Neuron (in vitro differentiated cells): Measurements from ENCODE around the gene SNTG2.
"Not testable (repeated sequence)": the region's sequence is repeated elsewhere in the genome, so short reads cannot be mapped to it uniquely, and the experiment has no call there.

ENCODE experiments used
- H2AFZ ChIP-seq: one replicate; pipeline ENCODE4 v1.6.1; 2013; ENCODE audit warnings: low read depth, mild to moderate bottlenecking, inconsistent platforms, low read length, moderate library complexity
- H3K27me3 ChIP-seq: one replicate; pipeline ENCODE4 v1.6.1; 2013; ENCODE audit warnings: low read length; ENCODE audit not compliant: insufficient read depth
- H3K36me3 ChIP-seq: one replicate; pipeline ENCODE4 v1.6.1; 2013; ENCODE audit warnings: low read length; ENCODE audit not compliant: insufficient read depth
- H3K4me1 ChIP-seq: one replicate; pipeline ENCODE4 v1.6.1; 2013; ENCODE audit warnings: low read length; ENCODE audit not compliant: insufficient read depth
- H3K4me3 ChIP-seq: 2 replicates; pipeline ENCODE4 v1.5.1; 2013; ENCODE audit warnings: mild to moderate bottlenecking, low read length, moderate library complexity
- H3K9me3 ChIP-seq: one replicate; pipeline ENCODE4 v1.6.1; 2013; ENCODE audit warnings: low read length

Gene SNTG2

DNA sequence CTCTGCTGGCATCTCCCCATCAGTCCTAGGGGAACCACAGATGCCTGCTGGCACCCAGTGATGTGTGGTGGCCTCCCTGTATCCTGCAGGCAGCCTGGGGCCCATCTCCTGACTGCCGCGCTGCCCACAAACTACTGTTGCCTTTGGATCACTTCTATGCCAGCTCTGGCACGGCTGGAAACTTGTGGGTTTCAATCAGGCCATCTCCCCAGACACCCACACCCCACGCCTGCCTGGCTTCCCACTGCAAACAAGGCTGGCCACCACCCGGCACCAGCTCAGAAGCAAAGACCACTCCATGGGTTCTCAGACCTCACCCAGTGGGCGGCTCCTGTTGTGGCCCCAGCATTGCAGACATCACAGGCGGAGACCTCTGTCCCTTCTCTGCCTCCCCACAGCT is 447.5 kb downstream of the SNTG2 start:
- Histone ChIP-seq H3K27me3 (peaks cover 5% of the 10 kb centered on the region), H3K4me1 (no peaks in the 10 kb centered on the region), H3K4me3 (no peak overlapping the region), H3K9me3 (no peaks in the 10 kb centered on the region), H3K36me3 (no peaks in the 10 kb centered on the region), H2AFZ (no peak overlapping the region)

DNA sequence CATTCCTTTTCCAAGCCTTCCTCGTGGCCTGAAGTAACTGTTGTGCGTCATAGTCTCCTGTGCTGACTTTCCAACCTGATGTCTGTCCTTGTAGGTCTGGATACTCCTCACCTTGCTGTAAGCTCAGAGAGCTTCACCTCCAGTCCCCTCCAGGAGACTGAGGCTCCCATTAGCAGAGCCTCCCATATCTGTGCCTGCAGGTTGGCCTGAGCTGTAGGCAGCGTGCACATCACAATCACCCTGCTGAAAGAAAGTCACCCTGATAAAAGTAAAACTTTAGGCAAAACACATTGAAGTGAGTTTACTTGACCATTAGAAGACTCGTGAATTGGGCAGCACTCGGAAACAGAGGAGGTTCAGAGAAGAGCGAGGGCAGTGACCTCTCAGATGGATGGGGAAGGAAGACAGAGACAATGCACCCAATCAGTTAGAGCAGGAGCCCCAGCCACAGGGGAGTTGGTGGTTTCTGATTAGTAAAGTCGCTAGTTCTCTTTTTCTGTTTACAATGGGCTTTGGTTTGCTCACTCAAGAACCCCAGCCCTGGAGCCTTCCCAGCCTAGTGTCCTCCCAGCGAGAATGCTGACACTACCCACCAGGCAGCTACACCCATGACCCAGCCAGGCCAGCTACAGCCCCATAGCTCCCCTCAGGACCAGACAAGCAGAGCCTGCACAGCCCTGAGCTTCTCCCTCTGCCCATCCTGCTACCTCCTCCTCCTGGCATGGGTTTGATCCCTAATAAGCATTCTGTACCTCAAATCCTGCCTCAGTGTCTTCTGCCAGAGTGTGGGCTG is 450.5 kb downstream of the SNTG2 start:
- Histone ChIP-seq H3K36me3 (no peaks in the 10 kb centered on the region), H2AFZ (no peak overlapping the region), H3K4me3 (no peak overlapping the region), H3K9me3 (no peaks in the 10 kb centered on the region), H3K27me3 (peaks cover 5% of the 10 kb centered on the region), H3K4me1 (no peaks in the 10 kb centered on the region)

DNA sequence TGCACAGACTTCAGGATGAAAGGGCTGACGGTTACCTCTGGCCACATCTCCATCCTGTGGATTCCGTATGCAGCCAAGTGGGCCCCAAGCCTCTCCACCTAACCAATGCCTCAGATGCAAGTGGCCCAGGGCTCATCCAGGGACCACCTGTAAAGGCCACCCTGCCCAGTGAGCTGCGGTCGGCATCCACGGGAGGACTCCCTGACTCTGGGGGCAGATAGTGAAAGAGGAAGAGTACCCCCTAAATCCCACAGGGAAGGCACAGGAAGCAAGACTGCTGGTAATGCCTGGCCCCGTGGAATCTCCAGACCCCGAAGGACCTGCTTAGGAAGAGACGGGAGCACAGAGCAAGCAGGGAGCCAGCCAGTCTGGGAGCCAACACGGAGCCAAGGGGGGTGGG is 451.4 kb downstream of the SNTG2 start:
- H3K4me1 ChIP-seq: no peaks in the 10 kb centered on the region
- no peak overlapping the region for H3K4me3 ChIP-seq
- no peak overlapping the region for H2AFZ ChIP-seq
- H3K9me3 ChIP-seq: no peaks in the 10 kb centered on the region
- H3K27me3 ChIP-seq: peaks cover 5% of the 10 kb centered on the region
- H3K36me3 ChIP-seq: no peaks in the 10 kb centered on the region

DNA sequence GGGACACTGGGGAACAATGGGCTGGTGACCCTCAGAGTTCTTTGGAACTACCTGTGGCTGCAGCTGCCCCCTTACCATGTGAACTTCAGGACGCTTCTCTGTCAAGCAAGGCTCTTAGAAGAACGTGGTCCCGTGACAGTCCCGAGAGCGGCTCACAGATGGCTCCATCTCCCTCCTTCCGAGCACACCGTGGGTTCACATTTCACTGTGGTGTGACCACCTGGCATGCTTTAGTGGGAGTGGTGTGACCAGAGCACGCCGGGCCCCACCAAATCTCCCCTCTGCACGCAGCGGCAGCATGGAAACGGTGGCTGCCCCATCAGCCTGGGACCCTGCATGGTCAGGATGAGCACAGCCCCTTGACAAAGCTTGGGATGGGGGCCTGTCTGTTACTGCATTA is 452.9 kb downstream of the SNTG2 start:
- no peak overlapping the region for H3K4me3 ChIP-seq
- no peak overlapping the region for H2AFZ ChIP-seq
- no peaks in the 10 kb centered on the region for H3K9me3 ChIP-seq

DNA sequence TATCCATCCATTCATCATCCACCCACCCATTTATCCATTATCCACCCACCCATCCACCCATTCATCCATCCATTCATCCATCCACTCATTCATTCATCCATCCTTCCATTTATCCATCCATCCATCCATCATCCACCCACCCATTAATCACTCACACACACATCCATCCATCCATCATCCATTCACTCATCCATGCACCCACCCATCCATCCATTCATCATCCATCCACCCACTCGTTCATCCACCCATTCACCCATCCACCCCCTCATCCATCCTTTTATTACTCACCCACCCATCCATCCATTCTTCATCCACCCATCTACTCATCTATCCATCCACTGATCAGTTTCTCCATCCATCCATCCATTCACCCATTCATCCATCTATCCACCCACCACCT is 454.5 kb downstream of the SNTG2 start:
- Histone ChIP-seq H3K27me3 (no peaks in the 10 kb centered on the region), H2AFZ (no peak overlapping the region), H3K4me3 (no peak overlapping the region), H3K4me1 (no peaks in the 10 kb centered on the region), H3K9me3 (no peaks in the 10 kb centered on the region), H3K36me3 (no peaks in the 10 kb centered on the region)

More for the DNA sequence above, 452.9 kb downstream of the SNTG2 start:
- no peaks in the 10 kb centered on the region for H3K36me3 ChIP-seq
- no peaks in the 10 kb centered on the region for H3K27me3 ChIP-seq
- no peaks in the 10 kb centered on the region for H3K4me1 ChIP-seq

DNA sequence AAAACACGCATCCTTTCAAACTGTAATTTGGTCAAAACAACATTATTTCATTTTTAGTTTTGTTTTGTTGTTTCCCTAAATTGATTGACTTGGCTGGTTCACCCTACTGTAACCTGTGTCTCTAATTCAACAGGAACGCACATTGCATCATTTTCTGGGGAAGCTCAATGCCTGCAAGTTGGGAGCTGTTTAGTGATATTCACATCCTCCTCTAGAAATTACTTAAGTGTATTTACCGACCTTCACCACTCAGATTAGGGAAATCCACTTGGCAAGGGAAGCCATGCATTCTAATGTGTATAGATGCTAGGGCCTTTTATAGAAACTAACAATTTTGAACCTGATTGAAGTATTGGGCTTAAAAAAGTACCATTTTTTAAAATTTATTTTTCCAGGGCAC is 455.3 kb downstream of the SNTG2 start:
- Histone ChIP-seq H3K9me3 (no peaks in the 10 kb centered on the region), H3K27me3 (no peaks in the 10 kb centered on the region), H3K4me3 (no peak overlapping the region), H3K36me3 (no peaks in the 10 kb centered on the region), H3K4me1 (no peaks in the 10 kb centered on the region), H2AFZ (no peak overlapping the region)

DNA sequence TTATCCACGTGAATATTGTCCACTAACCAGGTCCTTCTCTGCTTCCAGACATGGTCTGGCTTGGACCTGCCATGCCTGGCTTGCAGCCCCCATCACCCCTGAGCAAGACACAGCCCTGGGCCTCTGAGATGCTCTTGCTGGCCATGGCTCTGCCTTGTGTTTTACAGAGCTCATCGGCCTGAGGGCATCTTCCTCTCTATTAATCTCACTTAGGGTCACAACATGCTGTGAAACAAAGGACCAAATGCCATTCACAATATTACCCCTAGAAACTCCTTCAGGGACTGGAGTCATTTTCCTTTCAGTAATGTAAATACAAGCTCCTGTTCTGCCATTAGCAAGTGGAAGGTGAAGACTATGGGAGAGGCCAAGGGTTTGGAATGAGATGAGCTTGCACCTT is 455.8 kb downstream of the SNTG2 start:
- Histone ChIP-seq H3K4me3 (no peak overlapping the region), H3K27me3 (no peaks in the 10 kb centered on the region), H3K4me1 (no peaks in the 10 kb centered on the region)

DNA sequence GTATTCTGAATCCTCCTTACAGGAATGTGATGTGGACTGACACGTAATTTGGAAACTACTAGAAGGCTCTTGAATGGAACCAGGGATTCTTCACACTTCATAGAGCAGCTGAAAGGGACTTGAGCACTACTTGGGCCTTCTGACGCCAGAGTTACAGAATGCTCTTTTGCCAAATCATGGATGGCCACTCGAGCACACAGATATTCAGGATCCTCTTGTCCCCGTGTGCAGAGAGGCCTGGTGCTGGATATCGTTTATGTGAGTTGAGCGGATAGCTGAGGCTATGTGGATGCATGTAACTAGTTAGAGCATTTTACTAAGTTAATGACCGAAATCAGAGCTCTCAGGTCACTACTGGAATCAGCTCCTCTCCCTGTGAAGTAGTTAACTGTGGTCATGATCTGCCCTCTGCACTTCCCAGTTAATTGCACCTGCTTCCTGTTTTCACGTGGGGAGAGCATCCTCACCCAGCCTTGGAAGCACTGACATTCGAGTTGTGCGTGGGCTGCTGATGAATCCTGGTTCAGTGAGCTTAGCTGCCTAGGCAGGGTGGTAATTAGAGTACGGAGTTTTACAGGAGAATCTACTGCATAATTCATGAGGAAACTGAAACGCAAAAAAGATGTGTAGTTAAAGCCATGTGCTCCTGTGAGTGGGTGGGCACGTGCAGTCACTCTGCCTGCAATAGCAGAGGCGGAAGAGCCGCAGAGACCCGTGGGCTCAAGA is 457.5 kb downstream of the SNTG2 start:
- H3K4me3 ChIP-seq: no peak overlapping the region
- H3K27me3 ChIP-seq: no peaks in the 10 kb centered on the region
- H3K36me3 ChIP-seq: no peaks in the 10 kb centered on the region
- no peaks in the 10 kb centered on the region for H3K4me1 ChIP-seq
- H3K9me3 ChIP-seq: no peaks in the 10 kb centered on the region
- H2AFZ ChIP-seq: no peak overlapping the region

More for the DNA sequence above, 455.8 kb downstream of the SNTG2 start:
- Histone ChIP-seq H3K36me3 (no peaks in the 10 kb centered on the region), H3K9me3 (no peaks in the 10 kb centered on the region), H2AFZ (no peak overlapping the region)

DNA sequence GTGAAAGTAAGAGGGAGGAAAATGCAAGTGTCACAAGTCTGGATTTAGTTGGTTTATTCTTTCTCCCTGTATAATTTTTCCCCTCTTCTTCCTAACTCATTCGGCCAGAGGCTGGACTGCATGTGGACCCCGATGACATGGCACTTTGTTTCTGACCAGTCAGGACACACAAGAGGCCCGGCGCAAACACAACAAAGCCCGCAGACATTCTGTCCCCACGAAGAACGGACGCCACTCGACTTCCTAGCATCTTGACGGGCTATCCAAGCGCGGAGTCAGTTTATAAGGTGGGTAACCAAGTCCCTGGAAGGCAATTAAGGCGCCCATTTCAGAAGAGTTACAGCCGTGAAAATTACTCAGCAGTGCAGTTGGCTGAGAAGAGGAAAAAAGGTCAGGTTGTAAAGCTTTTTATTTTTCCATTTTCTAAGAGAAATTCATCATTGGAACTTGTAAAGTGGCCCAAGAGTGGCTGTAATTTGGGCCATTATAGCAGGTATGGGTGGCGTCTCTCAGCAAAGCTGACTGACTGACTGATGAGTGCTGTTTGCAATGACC is 462.6 kb downstream of the SNTG2 start, which contains the start of gene TPO:
TSS of gene TPO (plus strand) at position 308 of the 555 bp plus-strand sequence. CDS start 946 bp downstream, outside the sequence.
- Histone ChIP-seq H3K27me3 (no peaks in the 10 kb centered on the region), H3K4me3 (no peak within 1 kb of the TSS)

DNA sequence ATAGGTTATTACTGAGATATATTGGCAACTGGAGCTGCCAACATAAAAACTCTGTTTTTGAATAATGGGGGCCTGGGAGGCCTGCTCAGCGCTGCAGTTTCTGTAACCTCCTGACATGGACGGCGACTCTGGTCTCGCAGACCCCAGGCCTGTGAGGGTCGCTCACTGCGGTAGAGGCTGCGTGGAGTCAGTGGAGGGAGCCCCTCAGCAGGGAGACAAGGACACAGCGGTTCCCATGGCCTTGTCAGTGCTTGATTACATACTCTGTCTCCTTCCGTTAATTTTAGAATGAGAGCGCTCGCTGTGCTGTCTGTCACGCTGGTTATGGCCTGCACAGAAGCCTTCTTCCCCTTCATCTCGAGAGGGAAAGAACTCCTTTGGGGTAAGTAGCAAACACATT is 463.5 kb downstream of the SNTG2 start:
- H3K9me3 ChIP-seq: no peaks in the 10 kb centered on the region
- H3K4me3 ChIP-seq: no peak overlapping the region
- no peaks in the 10 kb centered on the region for H3K36me3 ChIP-seq
- no peaks in the 10 kb centered on the region for H3K27me3 ChIP-seq
- no peak overlapping the region for H2AFZ ChIP-seq
- H3K4me1 ChIP-seq: no peaks in the 10 kb centered on the region

More for the DNA sequence above, 462.6 kb downstream of the SNTG2 start, which contains the start of gene TPO:
- no peaks in the 10 kb centered on the region for H3K9me3 ChIP-seq
- H3K4me1 ChIP-seq: no peaks in the 10 kb centered on the region
- no peaks in the 10 kb centered on the region for H3K36me3 ChIP-seq
- H2AFZ ChIP-seq: no peak within 1 kb of the TSS

DNA sequence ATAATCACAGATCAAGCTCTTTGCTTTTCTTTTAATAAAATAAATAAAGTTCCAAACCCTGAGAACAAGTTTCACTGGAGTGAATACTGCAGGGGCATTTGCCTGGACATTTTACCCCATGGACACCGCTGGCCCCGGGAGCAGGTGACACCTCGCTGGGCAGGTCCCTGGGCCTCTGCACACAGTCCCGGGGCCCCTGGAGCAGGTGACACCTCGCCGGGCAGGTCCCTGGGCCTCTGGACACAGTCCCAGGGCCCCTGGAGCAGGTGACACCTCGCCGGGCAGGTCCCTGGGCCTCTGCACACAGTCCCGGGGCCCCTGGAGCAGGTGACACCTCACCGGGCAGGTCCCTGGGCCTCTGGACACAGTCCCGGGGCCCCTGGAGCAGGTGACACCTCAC is 464.3 kb downstream of the SNTG2 start:
- not testable (repeated sequence) for H3K4me3 ChIP-seq, H3K9me3 ChIP-seq, H3K4me1 ChIP-seq, H2AFZ ChIP-seq, H3K36me3 ChIP-seq, H3K27me3 ChIP-seq

DNA sequence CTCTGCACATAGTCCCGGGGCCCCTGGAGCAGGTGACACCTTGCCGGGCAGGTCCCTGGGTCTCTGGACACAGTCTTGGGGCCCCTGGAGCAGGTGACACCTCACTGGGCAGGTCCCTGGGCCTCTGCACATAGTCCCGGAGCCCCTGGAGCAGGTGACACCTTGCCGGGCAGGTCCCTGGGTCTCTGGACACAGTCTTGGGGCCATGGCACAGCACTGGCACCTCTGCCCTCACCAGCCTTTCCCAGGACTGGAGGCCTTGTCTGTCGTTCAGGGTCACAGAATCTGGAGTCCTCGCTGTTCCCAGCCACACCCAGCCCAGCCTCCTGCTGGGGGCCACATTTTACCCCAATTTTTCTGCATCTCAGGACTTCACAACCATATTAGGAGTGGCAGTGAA is 464.9 kb downstream of the SNTG2 start:
- Histone ChIP-seq H3K36me3 (no peaks in the 10 kb centered on the region), H3K4me1 (no peaks in the 10 kb centered on the region), H3K4me3 (no peak overlapping the region), H3K9me3 (no peaks in the 10 kb centered on the region), H3K27me3 (no peaks in the 10 kb centered on the region), H2AFZ (no peak overlapping the region)
